DMS53 treated with DMSO at 0.1 percent for 48 hours (cell line): ENCODE measurements around the gene LHX4.

Experiments used
- DNase-seq: peaks from one replicate; lab custom pipeline; 2025; ENCODE audit not compliant: unreplicated experiment; lab: John Stamatoyannopoulos, UW

Gene LHX4

GRCh38 chr1:180294711-180295110 is 64.6 kb downstream of the LHX4 start:
- no peak for DNase-seq

DNA sequence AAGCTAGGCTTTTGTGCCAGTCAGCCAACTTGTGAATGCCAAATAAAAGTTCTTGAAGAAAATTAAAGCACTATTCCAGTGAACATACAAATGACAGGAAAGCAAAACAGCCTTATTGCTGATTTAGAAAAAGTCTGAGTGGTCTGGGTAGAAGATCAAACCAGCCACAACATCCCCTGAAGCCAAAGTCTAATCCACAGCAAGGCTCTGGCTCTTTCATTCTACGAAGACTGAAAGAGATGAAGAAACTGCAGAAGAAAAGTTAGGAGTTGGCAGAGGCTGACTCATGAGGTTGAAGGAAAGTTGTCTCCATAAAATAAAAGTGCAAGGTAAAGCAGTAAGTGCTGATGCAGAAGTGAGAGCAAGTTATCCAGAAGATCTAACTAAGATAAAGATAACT is 65.9 kb downstream of the LHX4 start:
- DNase-seq = no peak

- no peak for DNase-seq
Observed at GRCh38 chr1:180299479-180300221, 69.6 kb downstream of the LHX4 start.

- no peak for DNase-seq
Observed at GRCh38 chr1:180301135-180301742, 71.2 kb downstream of the LHX4 start.

GRCh38 chr1:180309338-180309737 is 79.3 kb downstream of the LHX4 start:
- DNase-seq = no peak

GRCh38 chr1:180310095-180310494 is 80.0 kb downstream of the LHX4 start:
- no peak for DNase-seq

GRCh38 chr1:180311011-180311730 is 81.1 kb downstream of the LHX4 start:
- DNase-seq = no peak

- DNase-seq = no peak
Observed at GRCh38 chr1:180312926-180313325, 82.9 kb downstream of the LHX4 start.

- DNase-seq = no peak
Observed at GRCh38 chr1:180327089-180327488, 97.0 kb downstream of the LHX4 start.
